ENCODE data around the gene HEATR5A.

HEATR5A gene

GRCh38 chr14:31425905-31426304 is 5.6 kb upstream of the HEATR5A start:
- no peak for ATAC-seq

GRCh38 chr14:31421200-31421599 is 850 bp upstream of the HEATR5A start:
- ATAC-seq, result no peak
- TF ChIP-seq ZFP30 (CRISPR knock-in tag; IDR thresholded peaks at IDR 0.05) (no peak), CSDC2 (CRISPR knock-in tag; IDR thresholded peaks at IDR 0.05) (no peak), ESRRG (CRISPR knock-in tag; IDR thresholded peaks at IDR 0.05) (no peak)

More at GRCh38 chr14:31425905-31426304, 5.6 kb upstream of the HEATR5A start:
- TF ChIP-seq CREB5 (CRISPR knock-in tag; IDR thresholded peaks at IDR 0.05; ENCODE audit: low read depth) (no peak), PPARA (CRISPR knock-in tag; IDR thresholded peaks at IDR 0.05; ENCODE audit: borderline replicate concordance) (no peak), ZNF565 (CRISPR knock-in tag; conservative IDR thresholded peaks at IDR 0.05; ENCODE audit: low read depth) (no peak), ZNF70 (CRISPR knock-in tag; IDR thresholded peaks at IDR 0.05) (no peak), TOX (CRISPR knock-in tag; IDR thresholded peaks at IDR 0.05; ENCODE audit: borderline replicate concordance) (no peak), OSR1 (CRISPR knock-in tag; IDR thresholded peaks at IDR 0.05) (no peak), PATZ1 (CRISPR knock-in tag; IDR thresholded peaks at IDR 0.05; ENCODE audit: borderline replicate concordance) (no peak), ZFP3 (CRISPR knock-in tag; IDR thresholded peaks at IDR 0.05) (no peak), TSHZ2 (CRISPR knock-in tag; IDR thresholded peaks at IDR 0.05) (no peak), CSDC2 (CRISPR knock-in tag; IDR thresholded peaks at IDR 0.05) (no peak), BACH2 (CRISPR knock-in tag; IDR thresholded peaks at IDR 0.05; ENCODE audit: borderline replicate concordance) (no peak), ZFP30 (CRISPR knock-in tag; IDR thresholded peaks at IDR 0.05) (no peak), POU6F1 (CRISPR knock-in tag; IDR thresholded peaks at IDR 0.05; ENCODE audit: borderline replicate concordance, low read depth) (no peak), ZNF8 (CRISPR knock-in tag; IDR thresholded peaks at IDR 0.05) (no peak), RARB (CRISPR knock-in tag; IDR thresholded peaks at IDR 0.05) (no peak), SNAI2 (CRISPR knock-in tag; IDR thresholded peaks at IDR 0.05) (no peak), ARNTL (CRISPR knock-in tag; IDR thresholded peaks at IDR 0.05; ENCODE audit: borderline replicate concordance, low read depth) (no peak), TCF4 (CRISPR knock-in tag; IDR thresholded peaks at IDR 0.05; ENCODE audit: borderline replicate concordance) (no peak)

- ATAC-seq, result peak; percentile 86
- no peak for TF ChIP-seq CSRNP3 (CRISPR knock-in tag; IDR thresholded peaks at IDR 0.05)
- TF ChIP-seq ISL1 (CRISPR knock-in tag; IDR thresholded peaks at IDR 0.05), result no peak
- TF ChIP-seq TOX (CRISPR knock-in tag; IDR thresholded peaks at IDR 0.05; ENCODE audit: borderline replicate concordance), result no peak
- TF ChIP-seq ESRRG (CRISPR knock-in tag; IDR thresholded peaks at IDR 0.05), result no peak
- no peak for TF ChIP-seq BACH2 (CRISPR knock-in tag; IDR thresholded peaks at IDR 0.05; ENCODE audit: borderline replicate concordance)
- TF ChIP-seq ZFP30 (CRISPR knock-in tag; IDR thresholded peaks at IDR 0.05), result no peak
- TF ChIP-seq GLIS3 (CRISPR knock-in tag; IDR thresholded peaks at IDR 0.05), result no peak
- no peak for TF ChIP-seq TCF4 (CRISPR knock-in tag; IDR thresholded peaks at IDR 0.05; ENCODE audit: borderline replicate concordance)
- TF ChIP-seq ZNF70 (CRISPR knock-in tag; IDR thresholded peaks at IDR 0.05), result no peak
- TF ChIP-seq POU6F1 (CRISPR knock-in tag; IDR thresholded peaks at IDR 0.05; ENCODE audit: borderline replicate concordance, low read depth), result no peak
Observed at GRCh38 chr14:31419967-31420318, 407 bp downstream of the HEATR5A start.

All from SK-N-SH treated with all-trans-retinoic acid at 6 μM for 48 hours (cell line).